Limb (tissue), 2 donors: ENCODE results near the gene PDZRN3.

Source experiments
- DNase-seq, 2 donors: peaks; one replicate each; pipeline ENCODE4 v3.0.0-alpha.2; 2016; ENCODE audit errors: extremely low spot score in 2 of 2

Gene PDZRN3

GRCh38 chr3:73525591-73525990 lies 99.2 kb downstream of the PDZRN3 start:
- no peak for DNase-seq

GRCh38 chr3:73523661-73524060 lies 101.1 kb downstream of the PDZRN3 start:
- DNase-seq, result no peak

- no peak for DNase-seq
These were observed 102.9 kb downstream of the PDZRN3 start for GRCh38 chr3:73521734-73522336.

GRCh38 chr3:73520931-73521461 lies 103.7 kb downstream of the PDZRN3 start:
- DNase-seq, result peak; percentile 69 to 85

GRCh38 chr3:73516631-73517030 lies 108.1 kb downstream of the PDZRN3 start:
- no peak for DNase-seq

- DNase-seq, result no peak
These were observed 111.5 kb downstream of the PDZRN3 start for GRCh38 chr3:73513260-73513659.

DNA sequence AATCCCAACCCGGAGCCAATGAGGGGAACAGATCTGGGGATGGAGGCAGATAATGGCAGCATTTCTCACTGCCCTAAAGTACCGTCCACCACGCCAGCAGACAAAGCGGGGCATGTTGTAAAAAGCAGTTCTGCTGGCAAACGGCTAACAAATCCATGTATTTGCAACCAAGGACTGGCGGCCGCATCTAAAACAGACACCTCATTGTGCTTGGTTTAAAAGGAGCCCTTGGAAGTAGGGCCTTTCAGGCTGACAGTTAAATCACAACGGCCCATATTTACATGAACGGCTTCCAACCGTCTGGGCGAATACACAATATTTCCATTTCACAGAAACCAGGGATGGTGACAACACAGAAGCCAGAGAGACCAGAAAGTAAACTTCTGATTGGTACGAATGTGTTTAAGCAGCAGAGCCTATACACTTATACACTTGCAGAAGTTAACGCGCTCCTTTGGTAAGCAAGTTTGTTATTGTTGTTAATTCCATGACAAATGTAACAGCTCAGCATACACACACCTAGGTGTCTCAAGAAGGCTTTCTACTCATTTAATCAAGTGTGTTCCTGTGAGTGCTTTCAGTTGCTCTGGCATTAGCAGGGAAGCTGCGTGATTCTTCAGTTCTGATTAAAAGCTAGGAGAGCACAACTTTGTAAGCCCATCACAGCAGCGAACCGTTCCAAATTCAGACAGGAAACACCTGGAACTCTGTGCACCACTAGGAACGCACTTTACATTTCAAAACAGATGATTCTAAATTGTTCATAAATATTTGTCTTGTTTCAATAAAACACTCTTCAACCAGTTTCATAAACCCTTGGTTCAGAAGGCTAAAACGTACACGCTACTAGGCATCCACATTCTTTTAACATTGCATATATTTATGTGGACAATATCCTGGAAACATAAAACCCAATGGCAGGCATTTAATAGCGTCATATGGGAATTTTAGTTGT lies 112.9 kb downstream of the PDZRN3 start:
- peak in 1 of 2 donors; percentile 72 for DNase-seq

- DNase-seq, result no peak
These were observed 114.0 kb downstream of the PDZRN3 start for GRCh38 chr3:73510784-73511183.

- DNase-seq, result no peak
These were observed 114.4 kb downstream of the PDZRN3 start for GRCh38 chr3:73510334-73510733.

DNA sequence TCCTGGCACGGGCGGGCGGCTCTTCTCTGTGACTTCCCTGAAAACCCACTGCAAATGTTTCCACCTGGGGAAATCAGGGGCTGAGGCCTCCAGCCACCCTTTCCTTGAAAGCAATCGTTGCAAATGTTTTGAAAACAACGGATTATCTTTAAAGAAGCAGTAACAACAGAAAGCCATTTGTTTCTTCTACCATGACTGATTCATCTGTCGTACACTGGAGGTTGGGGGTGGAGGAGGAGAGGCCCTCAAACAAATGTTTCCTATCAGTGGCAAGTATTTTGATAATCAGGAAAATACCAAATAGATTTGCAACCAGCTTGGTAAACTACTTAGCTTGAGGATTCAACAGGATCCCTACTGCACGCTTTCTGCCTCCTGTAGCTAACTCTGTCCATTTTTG lies 114.9 kb downstream of the PDZRN3 start:
- DNase-seq, result no peak

DNA sequence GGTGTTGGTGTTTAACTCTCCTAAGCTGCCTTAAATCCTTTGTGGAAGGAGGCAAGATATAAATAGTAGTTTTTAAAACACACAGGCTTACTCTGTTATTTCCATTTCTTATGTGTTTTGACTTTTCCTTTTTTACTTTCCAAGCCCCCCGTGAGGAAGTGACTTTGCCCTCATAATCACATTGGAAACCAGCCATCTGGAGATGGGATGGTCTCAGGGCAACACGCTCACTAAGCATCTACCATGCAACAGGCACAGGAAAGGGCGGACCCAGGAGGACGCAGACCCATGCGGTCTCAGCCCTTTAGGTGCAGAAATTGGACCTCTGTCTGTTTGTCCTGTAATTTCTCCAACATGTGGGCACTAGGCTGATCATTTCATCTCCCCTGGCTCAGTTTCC lies 115.7 kb downstream of the PDZRN3 start:
- DNase-seq, result no peak

- peak; percentile 40 to 80 for DNase-seq
These were observed 116.3 kb downstream of the PDZRN3 start for GRCh38 chr3:73508330-73508954.

- no peak for DNase-seq
These were observed 119.9 kb downstream of the PDZRN3 start for GRCh38 chr3:73504852-73505251.

DNA sequence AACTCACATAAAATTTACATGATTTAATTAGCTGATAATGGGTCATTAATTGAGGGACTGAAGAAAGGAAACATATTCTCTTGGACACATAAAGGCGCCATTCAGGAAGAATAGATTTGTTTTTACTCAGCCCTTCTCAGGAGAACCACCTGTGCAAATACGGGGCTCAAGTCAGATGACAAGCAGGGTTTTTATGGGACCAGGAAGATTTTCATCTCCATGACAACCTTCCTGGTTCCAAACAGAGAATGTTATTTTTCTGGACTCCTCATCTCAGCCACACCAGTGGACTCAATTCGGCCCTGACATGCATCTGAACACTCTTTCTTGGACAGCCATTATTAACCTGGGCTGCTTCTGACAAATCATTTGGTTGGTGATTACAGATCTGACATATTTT lies 120.5 kb downstream of the PDZRN3 start:
- DNase-seq, result no peak

DNA sequence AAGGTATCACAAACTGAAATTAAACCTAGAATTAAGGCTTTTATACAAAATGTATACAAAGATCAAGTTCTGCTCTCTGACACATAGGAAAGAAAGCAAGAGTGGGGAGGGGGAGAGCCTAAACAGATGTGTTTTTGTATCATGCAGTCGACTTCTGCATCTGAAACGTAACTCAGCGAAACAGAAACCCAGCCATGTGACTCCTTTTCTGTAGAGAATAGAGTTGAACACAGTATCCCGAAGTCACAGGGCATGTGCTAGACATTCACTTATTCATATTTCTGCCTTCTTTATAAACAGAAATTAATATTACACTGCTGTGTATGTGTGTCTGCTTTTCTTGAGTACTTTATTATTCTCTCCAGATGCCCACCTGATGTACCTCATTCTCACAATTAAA lies 121.0 kb downstream of the PDZRN3 start:
- no peak for DNase-seq

GRCh38 chr3:73502609-73503583 lies 121.8 kb downstream of the PDZRN3 start:
- DNase-seq, result peak; percentile 85 to 86

DNA sequence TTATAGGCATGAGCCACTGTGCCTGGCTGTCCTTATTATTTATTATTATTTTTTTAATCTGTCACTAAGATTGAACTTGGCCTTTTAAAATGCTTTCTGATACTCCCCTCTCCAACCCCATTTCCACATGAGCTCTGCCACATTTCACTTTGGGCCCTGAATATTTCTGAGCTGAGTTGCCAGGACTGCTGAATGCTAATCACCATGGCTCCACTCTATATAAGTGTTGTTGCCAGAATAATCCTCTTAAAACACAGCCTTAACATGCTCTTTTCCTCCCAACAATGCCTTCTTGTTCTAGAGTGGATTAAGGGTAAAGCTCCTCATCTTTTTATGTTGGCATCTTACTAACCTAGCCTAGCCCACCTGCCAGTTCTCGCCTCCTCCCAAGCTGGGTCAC lies 124.4 kb downstream of the PDZRN3 start:
- no peak for DNase-seq

DNA sequence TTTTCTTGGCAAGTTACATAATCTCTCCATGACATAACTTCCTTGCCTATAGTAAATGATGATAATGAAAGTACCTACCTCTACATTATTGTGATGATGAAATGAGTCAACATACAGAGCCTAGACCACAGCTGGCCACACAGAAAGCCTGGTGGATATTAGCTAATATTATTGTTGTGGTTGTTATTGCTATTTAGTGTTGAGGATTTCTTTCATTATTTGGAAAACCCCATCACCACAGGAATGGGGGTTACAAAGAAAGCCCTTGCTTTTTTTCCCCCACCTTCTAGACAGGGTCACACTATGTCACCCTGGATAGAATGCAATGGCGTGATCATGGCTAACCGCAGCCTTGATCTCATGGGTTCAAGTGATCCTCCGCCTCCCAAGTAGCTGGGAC lies 125.0 kb downstream of the PDZRN3 start:
- DNase-seq, result no peak

DNA sequence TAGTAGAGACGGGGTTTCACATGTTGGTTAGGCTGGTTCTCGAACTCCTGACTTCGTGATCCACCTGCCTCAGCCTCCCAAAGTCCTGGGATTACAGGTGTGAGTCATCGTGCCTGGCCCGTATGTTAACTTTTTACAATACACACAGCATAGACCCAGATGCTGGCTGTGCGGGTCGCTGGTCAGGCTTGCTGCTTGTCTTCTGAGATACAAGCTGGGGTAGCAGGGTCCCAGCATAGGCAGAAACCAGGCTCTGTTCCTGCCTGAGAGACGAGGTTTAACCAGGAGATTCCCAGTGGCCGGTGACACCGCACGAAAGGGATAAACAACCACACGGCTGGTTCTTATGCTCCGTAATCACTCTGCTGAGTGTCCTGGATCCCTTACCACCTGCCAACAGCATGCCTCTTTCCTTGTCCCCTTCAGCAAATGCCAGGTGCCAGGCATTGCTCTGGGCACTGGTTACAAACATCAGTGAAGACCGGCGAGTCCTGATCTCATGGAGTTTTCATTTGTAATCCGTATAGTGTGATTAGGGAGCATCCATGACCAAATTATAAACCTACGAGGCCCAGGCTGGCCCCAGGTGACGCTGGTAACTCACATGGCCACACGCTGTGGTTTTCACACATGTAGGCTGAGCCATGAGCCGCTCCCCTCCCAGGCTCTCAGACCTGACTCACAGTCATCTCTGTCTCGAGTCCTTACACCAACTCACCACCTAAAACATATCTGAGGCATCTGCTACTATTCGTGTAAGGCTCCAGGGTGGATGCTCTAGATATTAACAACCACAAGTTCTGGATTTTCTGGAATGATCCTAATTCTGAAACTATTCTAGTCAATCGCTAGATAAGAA lies 125.7 kb downstream of the PDZRN3 start:
- no peak for DNase-seq
